ENCODE measurements around the gene OR10T2.

DNA sequence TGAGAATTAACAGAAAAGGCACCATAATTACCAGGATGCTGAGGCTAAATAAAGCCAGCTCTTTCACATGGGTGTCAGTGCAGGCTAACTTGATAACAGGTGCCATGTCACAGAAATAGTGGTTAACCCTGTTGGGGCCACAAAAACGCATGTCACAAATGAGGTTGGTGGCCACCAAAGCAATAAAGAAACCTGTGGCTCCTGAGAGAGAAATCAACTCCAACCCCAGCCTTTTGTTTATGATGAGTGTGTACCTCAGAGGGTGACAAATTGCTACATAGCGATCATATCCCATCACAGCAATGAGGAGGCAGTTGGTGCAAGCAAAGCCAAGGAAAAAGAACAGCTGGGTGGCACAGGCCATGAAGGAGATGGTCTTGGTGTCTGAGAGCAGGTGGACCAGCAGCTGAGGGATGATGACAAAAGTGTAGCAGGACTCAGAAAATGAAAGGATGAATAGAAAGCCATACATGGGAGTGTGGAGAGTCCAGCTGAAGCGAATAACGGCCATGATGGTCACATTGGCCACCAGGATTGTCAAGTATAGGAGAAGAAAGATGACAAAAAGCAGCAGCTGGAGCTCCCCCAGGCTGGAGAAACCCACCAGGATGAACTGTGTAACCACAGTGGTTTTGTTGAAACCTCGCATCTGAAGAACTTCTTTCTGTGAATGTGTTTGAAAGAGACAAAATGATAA, at the start of gene OR10T2:
- TF ChIP-seq, protein P1, sequence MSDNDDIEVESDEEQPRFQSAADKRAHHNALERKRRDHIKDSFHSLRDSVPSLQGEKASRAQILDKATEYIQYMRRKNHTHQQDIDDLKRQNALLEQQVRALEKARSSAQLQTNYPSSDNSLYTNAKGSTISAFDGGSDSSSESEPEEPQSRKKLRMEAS (IDR thresholded peaks at IDR 0.05): no peak
- no peak for TF ChIP-seq TAF1 (IDR thresholded peaks at IDR 0.05; ENCODE audit: low read depth)

All from Ishikawa (cell line).